ENCODE results near the gene SLC15A4. TPM values are rescaled to one million over a fixed set of nuclear protein-coding genes. Genes with fewer than 3 reads are reported as not detected.

Gene SLC15A4
- total and polyA plus RNA-seq, 4 donors, result 11.7 to 42.4 (median 31.9) TPM

DNA sequence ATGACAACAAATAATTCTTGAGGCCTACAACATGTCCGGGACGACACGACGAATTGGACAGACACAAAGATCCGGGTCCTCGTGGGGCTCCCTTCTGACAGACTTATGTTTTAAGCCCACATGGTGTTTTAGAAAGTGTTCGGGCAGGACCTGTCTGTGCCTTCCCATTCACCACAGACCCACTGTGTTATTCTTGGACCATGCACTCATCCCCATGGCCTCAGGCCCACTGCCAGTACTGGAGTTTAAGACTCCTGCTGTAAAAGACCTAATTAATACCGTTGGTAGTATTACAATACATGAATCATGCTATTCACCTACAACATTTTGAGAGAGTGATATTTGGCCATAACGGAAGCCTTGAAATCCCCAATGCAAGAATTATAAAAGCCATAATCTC, 20.0 kb downstream of the SLC15A4 start:
- H3K36me3 ChIP-seq (ENCODE audit: control insufficient read depth in 4 of 4, insufficient read depth in 4 of 4, low read length in 4 of 4), result peaks cover 6 to 31% (median 23%) of the 10 kb centered on the region in 4 donors
- no peak overlapping the region for H3K27ac ChIP-seq (ENCODE audit: low read depth in 1 of 2, low read length in 1 of 2)
- H3K9me3 ChIP-seq (ENCODE audit: control insufficient read depth in 4 of 4, insufficient read depth in 3 of 4, low read length in 3 of 4), result peaks cover 0 to 3% (median 1%) of the 10 kb centered on the region in 4 donors
- TF ChIP-seq, protein P1, sequence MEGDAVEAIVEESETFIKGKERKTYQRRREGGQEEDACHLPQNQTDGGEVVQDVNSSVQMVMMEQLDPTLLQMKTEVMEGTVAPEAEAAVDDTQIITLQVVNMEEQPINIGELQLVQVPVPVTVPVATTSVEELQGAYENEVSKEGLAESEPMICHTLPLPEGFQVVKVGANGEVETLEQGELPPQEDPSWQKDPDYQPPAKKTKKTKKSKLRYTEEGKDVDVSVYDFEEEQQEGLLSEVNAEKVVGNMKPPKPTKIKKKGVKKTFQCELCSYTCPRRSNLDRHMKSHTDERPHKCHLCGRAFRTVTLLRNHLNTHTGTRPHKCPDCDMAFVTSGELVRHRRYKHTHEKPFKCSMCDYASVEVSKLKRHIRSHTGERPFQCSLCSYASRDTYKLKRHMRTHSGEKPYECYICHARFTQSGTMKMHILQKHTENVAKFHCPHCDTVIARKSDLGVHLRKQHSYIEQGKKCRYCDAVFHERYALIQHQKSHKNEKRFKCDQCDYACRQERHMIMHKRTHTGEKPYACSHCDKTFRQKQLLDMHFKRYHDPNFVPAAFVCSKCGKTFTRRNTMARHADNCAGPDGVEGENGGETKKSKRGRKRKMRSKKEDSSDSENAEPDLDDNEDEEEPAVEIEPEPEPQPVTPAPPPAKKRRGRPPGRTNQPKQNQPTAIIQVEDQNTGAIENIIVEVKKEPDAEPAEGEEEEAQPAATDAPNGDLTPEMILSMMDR (IDR thresholded peaks at IDR 0.05; ENCODE audit: control extremely low read depth, extremely low read depth), result no peak
- no peaks in the 10 kb centered on the region for H3K4me1 ChIP-seq (ENCODE audit: control insufficient read depth in 5 of 5, insufficient read depth in 5 of 5, low read length in 5 of 5)
- 98% methylated on average over 9 of the region's 9 CpGs for WGBS, 2 donors
- H3K27me3 ChIP-seq (ENCODE audit: control insufficient read depth in 3 of 3, insufficient read depth in 3 of 3, low read length in 2 of 3), result no peaks in the 10 kb centered on the region
- DNase-seq (no peak), ATAC-seq (ENCODE audit: insufficient read depth, low FRiP score) (no peak)
- H3K9ac ChIP-seq (ENCODE audit: insufficient read depth in 1 of 2, low read length in 2 of 2), result no peak overlapping the region
- no peak overlapping the region for H3K4me3 ChIP-seq

DNA sequence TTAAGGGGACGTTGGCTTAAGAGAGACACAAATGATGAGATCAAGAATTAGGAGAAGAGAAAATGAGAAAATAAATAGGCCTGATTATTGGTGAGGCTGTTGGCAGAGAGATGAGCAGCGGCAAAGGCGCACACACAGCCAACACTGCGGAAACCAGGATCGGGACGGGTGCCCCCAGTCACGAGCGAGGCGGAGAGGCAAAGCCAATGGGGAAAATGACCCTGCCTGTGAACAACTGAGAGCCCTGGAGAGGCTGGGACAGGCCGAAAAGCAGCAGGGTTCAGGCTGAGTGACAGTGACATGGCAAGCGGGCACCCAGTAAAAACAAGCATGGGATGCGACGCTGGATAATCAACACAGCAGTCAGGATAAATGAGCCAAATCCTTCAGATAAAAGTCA, 21.0 kb downstream of the SLC15A4 start:
- DNase-seq (no peak), ATAC-seq (ENCODE audit: insufficient read depth, low FRiP score) (no peak)
- no peak overlapping the region for H3K27ac ChIP-seq (ENCODE audit: low read depth in 1 of 2, low read length in 1 of 2)
- no peaks in the 10 kb centered on the region for H3K27me3 ChIP-seq (ENCODE audit: control insufficient read depth in 3 of 3, insufficient read depth in 3 of 3, low read length in 2 of 3)
- no peak overlapping the region for H3K4me3 ChIP-seq
- no peaks in the 10 kb centered on the region for H3K4me1 ChIP-seq (ENCODE audit: control insufficient read depth in 5 of 5, insufficient read depth in 5 of 5, low read length in 5 of 5)
- TF ChIP-seq, protein P1 (IDR thresholded peaks at IDR 0.05; ENCODE audit: control extremely low read depth, extremely low read depth), result no peak
- peaks cover 12 to 30% (median 23%) of the 10 kb centered on the region in 4 donors for H3K36me3 ChIP-seq (ENCODE audit: control insufficient read depth in 4 of 4, insufficient read depth in 4 of 4, low read length in 4 of 4)
- 92% methylated on average over 13 of the region's 13 CpGs for WGBS, 2 donors
- H3K9me3 ChIP-seq (ENCODE audit: control insufficient read depth in 4 of 4, insufficient read depth in 3 of 4, low read length in 3 of 4), result peaks cover 0 to 5% (median 1%) of the 10 kb centered on the region in 4 donors
- H3K9ac ChIP-seq (ENCODE audit: insufficient read depth in 1 of 2, low read length in 2 of 2), result no peak overlapping the region

DNA sequence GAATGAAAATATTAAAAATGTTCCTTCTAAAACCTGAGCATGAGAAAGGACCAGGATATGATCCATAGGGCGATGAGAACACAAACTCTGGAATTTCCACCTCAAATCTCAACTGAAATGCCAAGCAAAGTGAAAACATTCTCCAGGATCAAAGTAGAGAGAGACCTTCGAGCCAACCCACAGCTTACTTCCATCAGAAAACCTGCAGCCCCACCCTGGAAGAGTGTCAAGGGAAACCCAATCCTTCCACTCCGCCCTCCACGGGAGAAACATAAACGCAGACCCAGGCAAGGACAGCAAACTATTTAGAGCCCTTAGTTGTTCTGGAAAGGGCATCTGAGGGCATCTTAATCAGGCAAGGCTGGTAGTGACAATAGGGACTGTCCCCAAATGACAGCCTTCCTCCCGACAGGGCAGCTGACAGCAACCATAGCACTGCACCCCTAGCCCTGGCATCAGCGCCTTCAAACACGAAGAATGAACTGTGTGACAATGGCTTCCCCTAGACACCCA, 21.8 kb downstream of the SLC15A4 start:
- H3K9ac ChIP-seq (ENCODE audit: insufficient read depth in 1 of 2, low read length in 2 of 2), result no peak overlapping the region
- H3K27me3 ChIP-seq (ENCODE audit: control insufficient read depth in 3 of 3, insufficient read depth in 3 of 3, low read length in 2 of 3), result no peaks in the 10 kb centered on the region
- H3K27ac ChIP-seq (ENCODE audit: low read depth in 1 of 2, low read length in 1 of 2), result peak overlapping the region in 1 of 2 donors; percentile 66
- ATAC-seq (ENCODE audit: insufficient read depth, low FRiP score), result no peak
- WGBS, 2 donors, result 83 to 87% methylated on average over 8 of the region's 8 CpGs
- peaks cover 0 to 5% (median 1%) of the 10 kb centered on the region in 4 donors for H3K9me3 ChIP-seq (ENCODE audit: control insufficient read depth in 4 of 4, insufficient read depth in 3 of 4, low read length in 3 of 4)
- H3K4me1 ChIP-seq (ENCODE audit: control insufficient read depth in 5 of 5, insufficient read depth in 5 of 5, low read length in 5 of 5), result peaks cover 0 to 1% (median 0%) of the 10 kb centered on the region in 5 donors
- TF ChIP-seq, protein P1 (IDR thresholded peaks at IDR 0.05; ENCODE audit: control extremely low read depth, extremely low read depth), result no peak
- H3K4me3 ChIP-seq, result no peak overlapping the region
- DNase-seq, result no peak
- H3K36me3 ChIP-seq (ENCODE audit: control insufficient read depth in 4 of 4, insufficient read depth in 4 of 4, low read length in 4 of 4), result peaks cover 9 to 29% (median 21%) of the 10 kb centered on the region in 4 donors

DNA sequence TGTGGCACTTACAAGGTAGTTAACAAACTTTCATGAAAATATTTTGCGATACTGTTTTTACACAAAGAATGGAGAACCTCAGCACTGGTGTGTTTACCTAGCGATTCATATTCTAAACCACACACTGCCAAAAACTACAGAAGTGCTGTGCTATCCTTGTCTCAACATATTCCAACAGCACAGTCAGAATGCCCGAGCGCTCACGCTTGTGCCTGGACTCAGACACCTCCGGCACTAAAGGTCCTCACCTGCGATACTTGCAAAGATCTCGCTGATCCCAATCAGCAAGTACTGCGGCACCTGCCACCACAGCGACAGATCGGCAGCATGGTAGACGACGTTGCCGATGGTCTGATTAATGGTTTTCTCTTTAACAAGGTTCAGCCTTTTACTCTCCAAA, 23.2 kb downstream of the SLC15A4 start:
- no peak for ATAC-seq (ENCODE audit: insufficient read depth, low FRiP score)
- Histone ChIP-seq H3K9me3 (ENCODE audit: control insufficient read depth in 4 of 4, insufficient read depth in 3 of 4, low read length in 3 of 4) (peaks cover 0 to 5% (median 1%) of the 10 kb centered on the region in 4 donors), H3K27ac (ENCODE audit: low read depth in 1 of 2, low read length in 1 of 2) (no peak overlapping the region), H3K36me3 (ENCODE audit: control insufficient read depth in 4 of 4, insufficient read depth in 4 of 4, low read length in 4 of 4) (peaks cover 9 to 36% (median 23%) of the 10 kb centered on the region in 4 donors), H3K4me1 (ENCODE audit: control insufficient read depth in 5 of 5, insufficient read depth in 5 of 5, low read length in 5 of 5) (peaks cover 0 to 4% (median 0%) of the 10 kb centered on the region in 5 donors), H3K9ac (ENCODE audit: insufficient read depth in 1 of 2, low read length in 2 of 2) (no peak overlapping the region), H3K4me3 (no peak overlapping the region), H3K27me3 (ENCODE audit: control insufficient read depth in 3 of 3, insufficient read depth in 3 of 3, low read length in 2 of 3) (no peaks in the 10 kb centered on the region)
- 98% methylated on average over 14 of the region's 14 CpGs for WGBS, 2 donors
- no peak for DNase-seq
- TF ChIP-seq, protein P1 (IDR thresholded peaks at IDR 0.05; ENCODE audit: control extremely low read depth, extremely low read depth), result no peak

All from lung (tissue), 12 donors.